Hematopoietic multipotent progenitor cell treated with erythropoietin and hydrocortisone succinate and interleukin-3 and kit ligand, for 17 days (in vitro differentiated cells): ENCODE results near the gene PLTP.
"Not testable (repeated sequence)": the region's sequence is repeated elsewhere in the genome, so short reads cannot be mapped to it uniquely, and the experiment has no call there.

Experiments
- DNase-seq: peaks from one replicate; pipeline ENCODE4 v3.0.0-alpha.2; 2015; ENCODE audit warnings: low spot score

PLTP gene

DNA sequence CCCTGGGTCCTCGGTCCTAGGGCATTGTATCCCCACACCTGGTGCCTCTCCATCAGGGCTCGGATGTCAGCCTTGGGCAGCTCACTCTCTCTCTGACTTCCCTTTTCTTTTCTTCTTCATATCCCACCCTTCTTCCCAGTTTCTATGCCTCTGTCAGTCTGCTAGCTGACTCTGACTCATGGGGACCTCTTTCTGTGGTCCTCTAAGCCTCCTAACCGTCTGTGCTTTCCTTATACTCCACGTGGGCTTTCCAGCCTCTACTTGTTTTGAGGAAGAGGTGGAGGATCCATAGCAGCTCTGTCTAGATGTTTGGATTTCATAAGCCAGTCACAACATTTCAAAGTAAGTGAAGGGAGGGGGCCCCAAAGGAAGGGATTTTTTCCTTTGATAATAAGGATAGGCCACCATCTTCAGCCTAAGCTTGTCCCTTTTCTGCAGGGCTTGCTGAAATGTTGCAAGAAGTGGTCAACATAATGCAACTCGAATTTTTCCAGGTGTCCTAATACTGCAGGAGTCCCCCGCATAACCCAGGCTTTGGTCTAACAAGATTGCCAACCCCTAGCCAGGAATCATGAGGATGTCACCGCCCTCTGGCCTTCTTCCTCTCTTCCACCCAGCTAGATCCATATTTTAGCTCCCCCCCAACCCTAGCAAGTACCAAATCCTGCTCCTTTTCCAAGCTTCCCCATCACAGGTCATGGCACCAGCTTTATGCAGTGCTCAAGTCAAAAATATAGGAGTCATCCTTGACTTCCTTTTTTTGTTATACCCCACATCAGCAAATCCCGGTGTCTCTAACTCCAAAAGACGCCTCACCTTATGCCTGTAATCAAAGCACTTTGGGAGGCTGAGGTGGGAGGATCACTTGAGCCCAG, 8.7 kb upstream of the PLTP start:
- no peak for DNase-seq

DNA sequence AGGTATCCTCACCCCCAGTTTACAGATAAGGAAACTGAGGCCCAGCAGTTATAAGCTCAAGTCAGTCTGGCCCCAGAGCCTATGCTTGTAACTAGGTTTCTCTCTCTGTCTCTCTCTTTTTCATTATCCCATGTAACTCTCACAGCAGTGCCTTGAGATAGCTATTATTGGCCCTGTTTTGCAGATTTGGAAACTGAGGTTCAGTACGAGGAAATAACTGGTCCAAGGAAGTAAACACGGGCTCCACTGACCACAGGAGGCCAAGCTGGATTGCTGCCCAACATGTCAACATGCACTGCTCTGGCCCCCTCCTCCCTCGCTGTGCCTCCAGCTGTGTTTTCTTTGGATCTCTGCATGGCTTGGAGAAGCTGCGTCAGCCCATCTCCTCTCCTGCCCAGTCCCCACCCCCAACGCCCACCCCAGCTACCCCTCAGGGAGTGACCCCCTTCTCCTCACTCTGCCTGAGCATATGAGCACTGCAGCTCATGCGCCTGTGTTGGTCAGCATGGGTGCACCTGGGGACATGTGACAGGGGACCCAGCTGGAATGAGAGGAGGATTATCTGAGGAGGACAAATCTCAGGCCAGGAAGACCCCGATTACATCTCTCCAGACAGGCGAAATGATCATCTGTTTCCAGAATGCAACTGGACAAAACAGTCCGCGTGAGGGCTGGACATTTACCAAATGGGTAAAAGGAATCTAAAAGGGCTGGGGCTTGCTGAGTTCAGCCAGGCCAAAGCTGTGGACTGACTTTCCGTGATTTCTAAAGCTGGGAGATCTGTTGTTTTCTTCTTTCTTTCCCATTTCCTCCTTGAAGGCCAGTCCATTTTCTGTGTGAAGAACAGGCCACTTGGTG, 7.8 kb upstream of the PLTP start:
- no peak for DNase-seq

DNA sequence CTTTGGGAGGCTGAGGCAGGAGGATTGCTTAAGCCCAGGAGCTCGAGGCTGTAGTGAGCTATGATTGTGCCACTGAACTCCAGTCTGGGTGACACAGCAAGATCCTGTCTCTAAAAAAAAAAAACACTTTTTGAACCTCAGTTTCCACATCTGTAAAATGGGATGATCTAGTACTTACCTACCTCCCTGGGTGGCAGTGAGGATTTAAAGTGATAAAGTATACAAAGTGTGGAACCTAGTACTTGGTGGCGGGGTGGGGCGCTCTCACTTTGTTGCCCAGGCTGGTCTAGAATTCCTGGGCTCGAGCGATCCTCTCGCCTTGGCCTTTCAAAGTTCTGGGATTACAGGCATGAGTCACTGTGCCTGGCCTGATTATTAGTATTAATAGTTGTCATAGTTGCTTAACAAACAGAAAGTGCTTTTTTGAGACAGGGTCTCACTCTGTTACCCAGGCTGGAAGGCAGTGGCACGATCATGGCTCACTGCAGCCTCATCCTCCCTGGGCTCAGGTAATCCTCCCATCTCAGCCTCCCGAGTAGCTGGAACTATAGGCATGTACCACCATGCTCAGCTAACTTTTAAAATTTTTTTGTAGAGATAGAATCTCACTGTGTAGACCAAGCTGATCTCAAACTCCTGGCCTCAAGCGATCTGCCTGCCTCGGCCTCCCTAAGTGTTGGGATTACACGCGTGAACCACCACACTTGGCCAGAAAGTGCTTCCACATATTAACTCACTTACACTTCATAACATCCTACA, 7.0 kb upstream of the PLTP start:
- no peak for DNase-seq

DNA sequence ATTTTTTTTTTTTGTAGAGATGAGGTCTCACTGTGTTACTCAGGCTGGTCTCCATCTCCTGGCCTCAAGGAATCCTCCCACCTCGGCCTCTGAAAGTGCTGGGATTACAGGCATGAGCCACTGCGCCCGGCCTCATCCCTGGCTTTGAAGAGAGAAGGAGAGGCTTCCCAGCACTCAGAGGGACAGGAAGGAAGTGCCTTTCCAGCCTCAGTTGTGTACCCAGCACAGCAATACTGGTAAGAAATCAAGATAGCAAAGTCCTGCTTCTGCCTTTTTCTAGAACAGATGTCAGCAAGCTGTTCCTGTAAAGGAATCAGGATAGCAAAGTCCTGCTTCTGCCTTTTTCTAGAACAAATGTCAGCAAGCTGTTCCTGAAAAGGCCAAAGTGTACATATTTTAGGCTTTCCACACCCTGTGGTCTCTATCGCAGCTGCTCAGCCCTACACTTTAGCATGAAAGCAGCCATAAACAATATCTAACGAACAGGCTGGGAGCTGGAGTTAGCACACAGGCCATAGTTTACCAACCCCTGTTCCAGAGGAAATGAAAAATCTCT, 6.3 kb upstream of the PLTP start:
- no peak for DNase-seq

DNA sequence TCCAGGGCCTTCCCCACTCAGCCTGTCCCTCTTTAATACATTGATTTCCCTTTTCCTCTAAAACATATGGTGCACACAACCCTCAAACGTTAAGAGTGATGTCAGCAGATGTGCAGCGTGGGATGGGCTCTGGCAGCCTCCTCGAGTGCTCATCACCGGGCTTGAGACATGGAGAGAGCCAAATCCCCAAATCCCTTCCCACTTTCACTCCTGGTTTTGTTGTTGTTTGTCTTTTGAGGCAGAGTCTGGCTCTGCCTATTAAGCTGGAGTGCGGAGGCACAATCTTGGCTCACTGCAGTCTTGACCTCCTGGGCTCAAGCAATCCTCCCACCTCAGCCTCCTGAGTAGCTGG, 5.8 kb upstream of the PLTP start:
- no peak for DNase-seq

DNA sequence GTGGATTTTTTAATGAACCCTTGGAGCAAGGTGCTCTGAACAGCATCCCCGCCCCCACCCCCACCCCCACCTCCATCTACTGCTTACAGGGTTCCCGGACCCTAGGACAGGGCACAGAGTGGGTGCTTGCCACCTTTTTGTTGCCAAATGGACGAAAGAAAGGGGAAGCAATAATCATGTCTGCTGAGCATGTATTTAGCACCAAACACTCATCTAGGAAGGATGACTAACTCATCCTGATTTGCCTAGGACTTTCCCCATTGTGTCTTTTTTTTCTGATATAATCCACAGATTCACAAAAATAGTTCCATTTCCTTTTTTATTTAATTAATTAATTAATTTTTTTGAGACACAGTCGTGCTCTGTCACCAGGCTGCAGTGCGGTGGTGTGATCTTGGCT, 1.2 kb upstream of the PLTP start:
- DNase-seq = no peak

DNA sequence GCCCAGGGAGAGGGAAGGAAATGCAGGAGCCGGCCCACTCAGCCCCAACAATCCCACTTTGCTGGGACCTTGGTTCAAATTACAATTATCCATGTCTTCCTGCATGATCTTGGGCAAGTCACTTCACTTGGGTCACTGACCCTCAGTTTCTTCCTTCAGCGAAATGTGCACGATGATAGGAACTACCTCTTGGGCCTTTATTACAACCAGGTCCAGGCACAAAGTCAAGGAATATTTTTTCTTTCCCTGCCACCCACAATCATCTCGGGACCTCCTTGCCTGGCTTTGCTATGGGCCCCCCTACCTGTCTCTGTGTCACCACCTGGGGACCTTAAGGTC, 358 bp upstream of the PLTP start:
- no peak for DNase-seq

DNA sequence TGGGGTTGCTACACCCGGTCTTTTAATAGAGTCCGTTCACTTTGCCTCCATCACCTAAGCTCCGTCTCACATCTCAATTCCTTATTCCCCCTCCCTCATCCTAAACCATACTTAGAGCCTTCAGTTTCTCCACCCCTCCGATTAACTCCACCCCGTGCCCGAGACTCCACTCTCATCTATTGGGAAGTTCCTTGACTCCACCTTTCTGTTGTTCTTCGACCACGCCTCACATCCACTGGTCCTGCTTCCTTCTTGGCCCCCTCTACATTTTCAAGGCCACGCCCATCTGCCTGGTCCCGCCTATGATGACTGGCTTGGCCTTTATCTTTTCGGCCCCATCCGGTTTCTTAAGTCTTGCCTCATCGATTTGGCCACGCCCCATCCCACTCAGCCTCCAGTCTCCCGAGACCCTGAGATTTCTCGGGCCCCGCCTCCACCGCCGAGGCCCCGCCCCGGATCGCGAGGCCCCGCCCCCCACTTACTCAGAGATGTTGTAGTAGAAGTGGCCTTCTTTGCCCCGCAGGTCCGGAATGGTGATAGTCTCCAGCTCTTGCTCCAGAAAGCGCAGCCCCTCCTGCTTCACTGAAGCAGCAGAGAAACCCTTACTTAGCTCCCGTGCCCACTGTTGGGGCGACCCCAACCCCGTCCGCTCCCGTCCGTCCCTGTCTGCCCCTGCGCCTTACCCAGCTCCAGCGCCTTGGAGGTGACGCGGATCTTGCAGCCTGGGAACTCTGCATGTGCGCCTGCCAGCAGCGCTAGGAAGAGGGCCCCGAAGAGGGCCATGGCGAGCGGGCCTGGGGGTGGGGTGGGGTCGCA, 1.1 kb downstream of the PLTP start:
- DNase-seq = peak; percentile 98

DNA sequence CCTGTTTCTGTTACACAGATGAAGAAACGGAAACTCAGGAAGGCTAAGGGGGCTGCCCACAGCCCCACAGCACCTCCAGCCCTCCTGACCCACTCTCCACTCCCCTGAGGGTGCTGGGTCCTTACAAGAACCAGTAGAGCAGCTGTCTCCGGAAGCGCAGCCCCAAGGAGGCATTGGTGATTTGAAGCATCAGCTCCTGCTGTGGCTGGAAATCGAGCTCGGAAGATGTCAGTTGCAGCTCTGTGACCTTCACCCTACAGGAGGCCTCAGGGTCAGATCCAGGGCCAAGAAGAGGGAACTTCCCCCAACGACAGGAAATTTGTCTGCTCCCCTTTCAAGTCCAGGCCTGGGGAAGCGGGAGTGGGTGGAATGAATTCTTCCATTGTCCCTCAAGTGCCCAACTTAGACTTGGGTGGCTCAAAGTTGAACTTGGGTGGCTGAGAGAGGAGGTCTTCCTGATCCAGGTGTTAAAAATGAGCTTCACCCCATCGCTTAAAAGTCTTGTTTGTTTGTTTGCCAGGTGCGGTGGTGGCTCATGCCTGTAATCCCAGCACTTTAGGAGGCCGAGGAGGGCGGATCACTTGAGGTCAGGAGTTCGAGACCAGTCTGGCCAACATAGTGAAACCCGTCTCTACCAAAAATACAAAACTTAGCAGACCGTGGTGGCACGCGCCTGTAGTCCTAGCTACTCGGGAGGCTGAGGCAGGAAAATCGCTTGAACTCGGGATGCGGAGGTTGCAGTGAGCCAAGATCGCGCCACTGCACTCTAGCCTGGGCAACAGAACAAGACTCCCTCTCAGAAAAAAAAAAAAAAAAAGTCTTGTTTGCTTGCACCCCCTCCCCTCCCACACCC, 1.9 kb downstream of the PLTP start:
- no peak for DNase-seq

DNA sequence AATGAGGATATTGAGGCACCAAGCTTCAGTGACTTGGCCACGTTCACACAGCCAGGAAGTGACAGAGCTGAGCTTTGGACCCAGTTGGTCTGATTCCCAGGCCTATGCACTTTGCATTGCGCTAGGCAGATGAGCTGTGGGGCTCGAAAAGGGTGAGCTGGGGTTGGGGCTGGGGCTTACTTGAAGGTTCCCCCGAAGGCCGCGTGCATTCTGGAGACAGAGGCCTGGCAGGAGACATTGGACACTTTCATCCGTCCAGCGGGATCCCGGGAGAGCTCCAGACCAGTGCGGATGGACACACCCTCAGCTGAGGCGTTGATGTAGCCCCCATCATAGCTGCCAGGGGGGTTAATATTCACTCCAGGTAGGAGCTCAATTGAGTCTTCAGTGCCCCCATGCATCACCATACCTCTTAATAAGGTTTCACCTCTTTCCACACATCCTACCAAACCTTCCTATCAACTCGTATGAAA, 2.6 kb downstream of the PLTP start:
- no peak for DNase-seq

DNA sequence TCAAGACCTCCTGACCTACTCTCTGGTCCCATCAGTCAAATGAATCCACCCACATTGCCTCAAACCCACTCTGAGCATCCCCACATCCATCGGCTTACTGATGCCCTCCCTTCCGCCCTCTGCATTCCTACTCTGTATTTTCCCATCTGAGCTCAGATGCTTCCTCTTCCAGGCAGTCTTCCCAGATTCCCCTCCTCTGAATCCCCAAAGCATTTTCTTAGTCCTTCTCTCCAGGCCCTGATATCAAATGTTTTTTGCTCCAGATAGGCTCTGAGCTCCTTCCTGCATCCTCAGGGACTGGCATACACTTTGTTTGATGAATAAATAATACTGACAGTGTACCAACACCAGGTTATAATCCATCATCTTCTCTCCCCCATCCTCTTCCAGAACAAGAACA, 3.9 kb downstream of the PLTP start:
- DNase-seq = no peak

DNA sequence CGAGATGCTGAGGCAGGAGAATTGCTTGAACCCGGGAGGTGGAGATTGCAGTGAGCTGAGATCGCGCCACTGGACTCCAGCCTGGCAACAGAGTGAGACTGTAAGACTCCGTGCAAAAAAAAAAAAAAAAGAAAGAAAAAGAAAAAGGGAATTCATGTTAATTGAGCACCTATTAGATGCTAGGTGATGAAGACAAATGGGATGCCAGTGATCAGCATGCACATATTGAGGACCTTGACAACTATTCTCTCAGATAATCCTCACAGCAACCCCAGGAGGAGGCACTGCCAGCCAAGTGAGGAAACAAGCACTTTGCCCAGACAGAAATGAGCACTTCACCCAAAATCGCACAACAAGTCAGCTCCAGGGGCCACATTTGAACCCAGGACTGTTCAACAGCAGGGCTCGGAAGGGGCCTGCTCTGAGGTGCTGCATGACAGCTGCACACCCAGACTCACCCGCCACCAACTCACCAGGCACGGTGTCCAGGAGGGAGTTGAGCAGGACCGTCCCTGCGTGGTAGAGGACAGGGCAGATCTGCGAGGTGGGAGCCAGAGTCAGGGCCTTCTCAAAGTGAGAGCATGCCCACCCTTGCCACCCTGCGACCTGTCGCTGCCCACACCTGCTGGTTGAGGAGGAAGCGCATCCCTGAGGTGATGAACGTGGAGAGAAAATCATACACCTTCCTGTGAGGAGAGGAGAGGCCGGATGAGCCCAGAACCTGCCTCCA, 4.6 kb downstream of the PLTP start:
- no peak for DNase-seq

DNA sequence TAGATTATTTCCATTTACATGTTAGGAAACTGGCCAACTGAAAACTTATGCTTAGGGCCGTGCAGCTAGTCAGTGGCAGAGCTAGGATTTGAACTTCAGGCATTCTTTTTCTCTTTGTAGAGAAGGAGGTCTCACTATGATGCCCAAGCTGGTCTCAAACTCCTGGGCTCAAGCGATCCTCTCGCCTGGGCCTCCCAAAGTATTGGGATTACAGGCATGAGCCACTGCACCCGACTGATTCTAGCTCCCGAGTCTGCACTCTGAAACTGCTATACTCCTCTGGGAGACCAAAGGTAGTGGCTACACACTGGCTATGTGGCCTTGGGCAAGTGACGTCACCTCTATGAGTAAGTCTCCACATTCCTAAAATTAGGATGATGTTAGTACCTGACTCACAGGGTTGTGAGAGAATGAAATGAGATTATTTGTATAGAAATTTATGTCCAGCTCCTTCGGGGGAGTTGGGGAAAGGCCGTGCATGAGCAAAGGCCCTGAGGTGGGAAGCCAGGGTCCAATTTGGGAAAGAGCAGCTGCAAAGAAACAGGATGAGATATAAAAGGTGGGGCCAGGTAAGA, 6.4 kb downstream of the PLTP start:
- no peak for DNase-seq

DNA sequence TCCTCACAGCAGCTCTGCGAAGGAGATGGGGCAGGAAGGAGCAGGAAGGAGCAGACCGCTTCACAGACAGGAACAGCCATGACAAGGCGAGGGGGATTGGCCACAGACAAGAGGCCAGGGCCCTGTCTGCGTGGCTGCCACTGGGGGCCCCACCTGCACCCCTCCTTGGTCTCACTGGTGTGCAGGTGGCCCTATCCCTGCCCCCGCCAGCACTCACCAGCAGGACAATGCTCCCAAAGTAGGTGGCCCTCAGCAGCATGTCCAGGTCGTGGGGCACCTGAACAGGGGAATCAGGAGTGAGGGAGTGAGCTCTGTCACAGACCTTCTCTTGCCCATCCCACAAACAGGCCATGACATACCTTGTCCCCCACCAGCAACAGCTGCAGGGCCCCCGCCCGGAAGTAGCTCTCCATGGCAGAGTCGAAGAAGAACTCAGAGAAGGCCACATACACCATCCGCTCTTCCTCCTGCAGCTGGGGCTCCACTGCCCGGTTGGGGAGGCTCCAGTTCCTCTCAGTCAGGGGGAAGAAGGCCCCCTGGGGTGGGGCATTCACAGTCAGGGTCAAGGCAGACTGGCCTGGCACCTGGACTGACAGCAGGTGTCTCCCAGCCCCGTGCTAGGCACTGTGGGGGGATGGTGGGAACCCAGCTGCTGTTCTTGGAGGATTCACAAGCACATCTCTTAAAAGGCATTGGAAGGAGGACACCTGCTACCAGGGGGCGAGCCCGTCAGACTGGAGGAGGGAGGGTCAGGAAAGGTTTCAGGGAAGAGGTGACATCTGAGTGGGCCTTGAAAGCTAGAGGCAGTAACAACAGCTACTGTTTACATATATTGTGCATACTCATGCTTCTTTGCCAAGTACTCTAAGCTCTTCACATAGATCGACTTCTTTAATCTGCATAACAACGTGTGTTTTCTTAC, 7.1 kb downstream of the PLTP start:
- no peak for DNase-seq

DNA sequence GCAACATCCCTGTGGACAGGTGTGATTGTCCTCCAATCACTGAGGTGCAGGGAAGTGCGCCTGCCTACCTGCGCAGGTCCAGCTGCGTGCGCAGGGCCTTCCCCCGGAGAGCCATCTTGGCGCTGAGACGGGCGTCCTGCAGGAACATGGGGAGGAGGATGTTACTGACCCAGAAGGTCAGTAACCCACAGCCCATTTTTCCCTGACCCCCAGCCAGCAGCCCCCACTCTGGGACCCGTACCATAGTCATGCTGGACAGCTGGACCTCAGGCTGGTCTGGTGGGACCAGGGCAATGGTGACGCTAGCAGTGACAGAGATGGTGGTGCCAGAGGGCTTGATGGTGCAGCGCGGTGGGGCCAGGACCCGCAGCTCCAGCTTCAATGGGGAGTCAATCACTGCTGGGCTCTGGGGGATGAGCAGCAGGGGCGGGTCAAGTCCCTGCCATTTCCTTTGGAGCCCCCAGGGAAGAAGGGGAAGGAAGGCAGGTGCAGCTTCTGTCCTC, 9.7 kb downstream of the PLTP start:
- no peak for DNase-seq

DNA sequence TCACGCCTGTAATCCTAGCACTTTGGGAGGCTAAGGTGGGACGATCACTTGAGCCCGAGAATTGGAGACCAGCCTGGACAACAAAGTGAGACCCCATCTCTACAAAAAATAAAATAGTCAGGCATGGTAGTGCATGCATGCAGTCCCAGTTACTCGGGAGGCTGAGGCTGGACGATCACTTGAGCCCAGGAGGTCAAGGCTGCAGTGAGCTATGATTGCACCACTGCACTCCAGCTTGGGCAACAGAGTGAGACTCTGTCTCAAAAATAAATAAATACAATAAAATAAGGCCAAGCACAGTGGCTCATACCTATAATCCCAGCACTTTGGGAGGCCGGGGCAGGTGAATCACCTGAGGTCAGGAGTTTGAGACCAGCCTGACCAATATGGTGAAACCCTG, 10.6 kb downstream of the PLTP start:
- not testable (repeated sequence) for DNase-seq

DNA sequence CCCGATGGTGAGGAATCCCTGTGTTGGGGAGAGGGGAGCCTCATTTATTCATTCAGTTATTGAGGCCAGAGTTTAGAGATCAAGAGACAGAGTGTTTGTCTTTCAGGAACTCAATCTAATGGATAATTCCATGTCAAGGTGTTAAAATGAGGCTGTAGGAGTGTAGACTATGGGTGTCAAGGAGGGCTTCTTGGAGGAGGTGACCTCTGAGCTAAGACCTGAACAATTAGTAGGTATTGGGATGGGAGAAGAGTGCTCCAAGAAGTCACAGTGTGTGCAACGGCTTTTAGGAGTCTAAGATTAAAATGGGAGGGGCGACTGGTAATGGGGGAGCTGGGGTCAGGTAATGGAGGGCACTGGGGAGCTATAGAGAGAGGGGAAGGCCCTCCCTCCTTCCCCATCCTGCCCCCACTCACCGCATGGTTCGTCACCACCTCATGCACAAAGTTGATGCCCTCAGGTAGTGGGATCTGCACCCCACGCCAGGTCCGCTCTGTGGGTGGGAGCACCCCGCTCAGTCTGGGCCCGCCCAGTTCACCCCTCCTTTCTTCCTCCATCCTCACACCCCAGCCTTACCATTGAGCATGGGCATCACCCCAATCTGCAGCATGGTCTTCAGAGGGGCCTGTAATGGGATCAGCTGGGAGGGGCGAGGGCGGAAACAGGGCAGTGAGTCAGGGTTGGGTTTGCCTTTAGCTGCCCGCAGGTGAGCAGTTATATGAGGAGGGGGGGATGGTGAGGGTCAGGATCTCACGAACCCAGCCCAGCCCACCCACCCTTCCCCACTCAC, 12.7 kb downstream of the PLTP start:
- no peak for DNase-seq
